Stimulated activated CD4-positive, alpha-beta T cell treated with anti-CD3 and anti-CD28 coated beads, Interleukin-4, amount 100 ng/mL, for 4 hours (primary cell): ENCODE data around the gene BBLN.
"Not testable (repeated sequence)": the region's sequence is repeated elsewhere in the genome, so short reads cannot be mapped to it uniquely, and the experiment has no call there.

ENCODE experiments used
- DNase-seq, 2 experiments: peaks; one replicate each; pipeline ENCODE4 v3.0.0-alpha.2; 2020

BBLN gene

GRCh38 chr9:128163523-128164306 lies 3.6 kb downstream of the BBLN start:
- DNase-seq = no peak

- DNase-seq = no peak
Measured at GRCh38 chr9:128164307-128164885, 4.3 kb downstream of the BBLN start.

DNA sequence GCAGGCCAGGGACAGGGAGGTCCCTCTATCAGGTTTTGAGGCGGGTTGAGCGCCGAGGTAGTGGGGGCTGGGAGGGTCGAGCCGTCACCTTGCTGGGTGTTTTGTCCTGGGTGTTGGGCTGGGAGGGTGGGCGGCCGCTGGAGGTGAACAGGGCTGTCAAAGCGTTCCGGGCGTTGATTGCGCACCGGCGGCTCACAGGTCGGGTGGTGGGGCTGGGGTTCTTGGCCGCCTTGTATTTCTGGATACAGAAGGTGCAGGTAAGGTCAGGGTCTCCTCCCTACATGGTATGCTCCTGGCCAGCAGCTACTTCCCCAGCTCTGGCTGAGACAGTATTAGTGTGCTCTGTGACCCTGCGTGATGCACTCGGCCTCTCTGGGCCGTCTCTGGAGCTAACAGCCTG lies 6.1 kb downstream of the BBLN start:
- DNase-seq = no peak

DNA sequence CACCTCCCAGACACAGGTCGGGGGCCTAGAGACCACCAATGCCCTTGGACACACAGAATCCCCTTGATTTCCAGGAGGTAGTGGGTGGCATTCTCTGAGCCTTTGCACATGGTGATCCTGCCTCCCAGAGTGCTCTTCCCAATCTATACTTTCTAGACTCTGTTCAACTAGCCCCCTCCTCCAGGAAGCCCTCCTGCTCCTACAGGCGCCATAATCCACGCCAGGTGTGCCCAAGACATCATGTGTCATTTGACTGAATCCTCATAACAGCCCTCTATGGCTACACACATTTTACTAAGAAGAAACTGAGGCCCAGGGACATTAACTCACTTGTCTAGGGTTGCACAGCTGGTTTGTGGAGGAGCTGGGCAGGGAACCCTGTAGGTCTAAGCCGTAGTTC lies 7.1 kb downstream of the BBLN start:
- DNase-seq = no peak

GRCh38 chr9:128168731-128169308 lies 8.8 kb downstream of the BBLN start:
- no peak for DNase-seq

DNA sequence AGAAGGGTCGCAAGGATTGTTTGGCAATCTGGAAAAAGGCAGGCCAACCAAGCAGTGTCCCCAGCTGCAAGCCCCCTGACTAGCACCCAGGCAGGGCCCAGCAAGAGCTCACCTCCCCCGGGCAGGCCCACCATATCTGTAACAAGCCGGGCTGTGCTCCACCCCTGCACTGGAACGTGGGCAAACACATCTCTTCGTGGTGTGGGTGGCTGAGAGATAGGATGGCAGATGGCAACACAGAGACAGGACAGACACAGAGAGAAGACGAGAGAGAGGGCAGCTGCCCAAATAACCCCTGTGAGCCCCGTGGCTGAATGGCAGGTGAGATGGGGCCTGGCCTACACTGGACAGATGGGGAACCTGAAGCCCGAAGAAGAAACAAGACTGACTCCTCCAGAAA lies 9.4 kb downstream of the BBLN start:
- DNase-seq = no peak

DNA sequence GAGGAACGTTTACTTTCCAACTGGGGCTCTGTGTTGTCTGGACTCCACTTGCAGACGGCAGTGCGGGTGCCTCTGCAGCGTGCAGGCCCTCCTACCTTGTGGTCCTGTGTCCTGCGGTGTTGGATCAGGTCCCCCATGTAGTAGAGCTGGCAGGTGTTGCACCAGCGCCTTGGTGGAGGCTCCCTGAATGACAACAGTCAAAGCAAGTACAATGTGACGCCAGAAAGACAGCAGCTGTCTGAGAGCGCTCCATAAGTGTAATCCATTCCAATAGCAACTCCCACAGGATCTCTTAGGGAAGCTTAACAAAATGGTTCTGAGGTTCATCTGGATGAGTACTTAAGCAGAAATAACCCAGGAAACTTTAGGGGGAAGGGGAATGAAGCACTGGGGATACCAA lies 9.9 kb downstream of the BBLN start:
- DNase-seq = no peak

DNA sequence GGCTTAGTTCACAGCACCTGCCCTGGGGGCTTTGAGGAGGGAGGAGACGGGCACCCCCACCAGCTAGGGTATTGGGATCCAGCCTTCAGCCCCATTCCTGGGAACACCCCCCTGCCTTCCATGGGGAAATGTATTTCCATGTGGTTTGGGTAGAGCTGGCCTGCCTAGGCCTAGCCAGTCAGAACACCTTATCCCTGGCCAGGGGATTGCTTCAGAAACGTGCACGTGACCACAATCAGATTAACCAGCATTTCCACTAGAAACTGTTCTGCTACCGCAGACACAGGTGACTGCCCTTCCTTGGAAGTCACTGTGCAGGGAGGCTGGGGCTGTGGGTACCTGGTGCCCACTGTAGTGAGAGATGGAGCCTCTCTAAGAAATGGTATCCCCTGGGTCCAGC lies 14.0 kb downstream of the BBLN start:
- no peak for DNase-seq

- DNase-seq = no peak
Measured at GRCh38 chr9:128175102-128175563, 15.1 kb downstream of the BBLN start.

DNA sequence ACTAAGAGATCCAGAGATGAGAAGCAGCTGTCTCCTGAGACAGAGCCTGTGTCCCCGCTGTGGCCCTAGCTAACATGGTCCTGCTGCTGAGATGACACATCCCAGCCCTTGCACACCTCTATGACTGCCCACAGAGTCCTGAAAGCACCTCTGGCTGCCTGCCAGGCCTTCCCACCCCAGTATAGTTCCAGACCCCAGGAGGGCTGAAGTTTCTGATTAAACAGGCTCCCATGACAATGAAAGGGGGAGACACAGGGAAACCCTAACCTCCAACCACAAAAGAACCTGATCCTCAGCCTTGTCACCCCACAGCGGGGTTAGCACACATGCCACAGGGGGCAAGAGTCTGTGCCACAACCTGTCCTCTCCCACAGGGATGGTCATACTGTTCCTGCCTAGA lies 15.7 kb downstream of the BBLN start:
- DNase-seq = no peak

- DNase-seq = no peak
Measured at GRCh38 chr9:128178806-128179431, 18.9 kb downstream of the BBLN start.

GRCh38 chr9:128180001-128180400 lies 19.9 kb downstream of the BBLN start:
- DNase-seq = no peak

DNA sequence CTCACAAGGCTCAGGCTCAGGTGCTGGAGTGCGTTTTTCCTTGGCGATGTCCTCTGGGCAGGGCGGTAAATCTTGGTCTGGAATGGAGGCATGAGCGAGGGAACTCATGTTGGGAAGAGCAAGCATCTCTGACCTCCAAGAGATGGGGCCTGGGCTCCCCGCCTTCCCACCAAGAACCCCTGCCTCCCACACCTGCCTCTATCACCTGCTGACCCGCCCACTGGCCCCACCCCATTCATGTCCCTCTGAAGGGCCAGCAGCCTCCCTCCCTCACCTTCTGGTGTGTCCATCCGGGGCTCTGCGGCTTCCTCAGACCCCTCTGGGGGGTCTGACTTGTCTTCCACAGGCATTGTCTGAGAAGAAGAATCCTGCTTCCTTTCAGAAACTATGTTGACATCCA lies 20.4 kb downstream of the BBLN start:
- DNase-seq = no peak

- DNase-seq = not testable (repeated sequence)
Measured at GRCh38 chr9:128181480-128181879, 21.4 kb downstream of the BBLN start.

DNA sequence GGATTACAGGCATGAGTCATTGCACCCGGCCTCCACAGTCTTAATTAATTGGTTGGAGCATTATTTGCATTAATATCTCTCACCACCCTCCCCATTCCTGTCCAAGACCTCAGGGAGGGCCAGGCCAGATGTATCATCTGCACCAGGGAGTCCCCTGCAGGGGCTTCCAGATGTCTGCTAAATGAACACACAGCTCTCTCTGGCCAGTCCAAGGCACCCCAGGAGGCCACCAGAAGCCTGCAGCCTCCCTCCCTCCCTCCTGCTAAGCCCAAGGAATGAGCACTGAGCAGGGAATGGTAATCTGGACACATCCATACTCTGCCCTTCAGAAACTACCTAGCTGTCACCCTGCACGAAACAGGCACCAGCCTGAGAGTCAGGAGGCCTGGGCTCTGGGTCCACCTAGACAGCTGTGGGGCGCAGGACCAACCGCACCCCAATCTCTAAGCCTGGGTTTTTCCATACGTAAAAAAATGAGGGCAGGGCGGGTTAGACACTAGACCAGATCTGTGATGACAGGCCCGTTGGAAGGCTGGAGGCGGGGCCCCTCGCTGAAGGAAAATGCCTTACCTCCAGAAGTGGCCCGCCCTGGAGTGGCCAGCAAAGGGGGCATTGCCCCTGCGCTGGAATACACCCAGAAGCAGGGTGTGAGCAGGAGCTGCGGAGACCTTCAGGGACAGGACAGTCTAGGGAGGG lies 23.0 kb downstream of the BBLN start:
- DNase-seq = no peak

DNA sequence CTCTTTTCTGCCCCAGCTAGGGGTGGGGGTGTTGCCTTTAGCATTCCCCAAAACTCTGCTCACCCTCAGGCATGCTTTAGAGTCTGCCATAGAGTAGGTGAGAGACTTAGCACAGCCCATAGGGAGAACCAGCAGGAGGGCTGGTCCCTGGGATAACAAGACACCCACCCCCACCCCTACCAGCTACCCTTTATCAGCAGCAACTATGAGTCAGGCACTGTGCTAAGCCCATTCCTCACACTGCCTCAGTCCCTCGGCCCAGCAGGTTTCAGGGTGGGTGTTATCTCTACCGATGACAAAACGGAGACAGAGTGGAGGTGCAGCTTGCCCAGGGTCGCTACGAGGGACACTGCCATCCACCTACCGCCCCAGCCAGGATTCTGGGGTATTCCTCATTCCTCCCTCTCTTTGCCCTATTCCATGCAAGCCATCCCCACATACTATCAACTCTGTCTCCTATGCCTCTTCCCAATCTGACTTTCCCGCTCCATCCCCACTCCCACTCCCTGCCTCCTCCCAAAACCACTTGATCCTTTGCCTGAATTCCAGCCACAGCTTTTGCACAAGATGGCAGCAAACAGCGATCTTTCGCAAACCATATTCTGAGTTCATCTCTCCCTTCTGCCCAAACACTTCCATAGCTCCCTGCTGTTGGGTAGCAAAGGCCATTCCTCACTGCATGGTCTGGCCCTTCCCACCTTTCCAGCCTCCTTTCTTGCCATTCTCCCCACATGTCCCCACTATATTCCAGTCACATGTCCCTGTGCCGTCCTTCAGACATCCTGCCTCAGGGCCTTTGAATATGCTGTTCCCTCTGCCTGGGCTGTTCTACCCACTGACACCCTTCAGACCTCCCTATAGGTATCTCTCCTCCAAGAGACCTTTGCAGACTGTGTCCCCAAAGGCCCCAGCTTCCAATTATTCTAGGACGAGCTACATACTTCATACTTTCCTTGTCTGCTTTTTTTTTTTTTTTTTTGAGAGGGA lies 26.2 kb downstream of the BBLN start:
- no peak for DNase-seq

- no peak for DNase-seq
Measured at GRCh38 chr9:128187361-128187760, 27.3 kb downstream of the BBLN start.

DNA sequence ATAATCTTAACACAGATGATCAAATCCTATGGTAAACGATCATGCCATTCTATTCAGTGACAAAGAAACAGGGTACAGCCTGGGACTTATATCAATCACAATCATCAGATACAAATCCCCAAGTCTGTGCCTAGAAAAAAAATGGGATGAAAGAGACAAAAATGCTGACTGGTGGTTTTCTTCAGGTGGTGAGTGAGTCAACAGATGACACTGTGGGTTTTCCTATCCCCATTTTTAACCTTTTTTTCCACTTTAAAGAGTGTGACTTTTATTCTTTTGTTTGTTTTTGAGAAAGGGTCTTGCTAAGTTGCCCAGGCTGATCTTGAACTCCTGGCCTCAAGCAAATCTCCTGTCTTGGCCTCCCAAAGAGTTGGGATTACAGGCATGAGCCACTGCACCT lies 28.1 kb downstream of the BBLN start:
- no peak for DNase-seq

DNA sequence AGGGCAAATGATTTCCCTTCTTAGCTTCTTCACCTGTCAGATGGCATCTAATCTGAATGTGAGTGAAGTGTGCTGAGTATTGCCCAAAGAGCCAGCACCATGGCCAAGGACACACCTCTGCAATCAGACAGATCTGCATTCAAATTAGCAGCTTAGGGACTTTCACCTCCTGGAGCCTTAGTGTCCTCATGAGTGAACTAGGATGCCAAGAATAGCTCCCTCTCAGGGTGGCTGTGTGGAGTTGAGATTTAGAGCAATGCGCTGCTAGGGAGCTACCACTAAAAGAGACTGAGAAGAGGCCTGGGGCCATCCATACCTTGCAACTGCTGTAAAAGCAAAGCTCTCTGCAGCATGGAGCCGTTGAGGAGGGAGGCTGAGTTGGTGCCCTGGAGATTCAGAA lies 29.9 kb downstream of the BBLN start:
- DNase-seq = no peak

DNA sequence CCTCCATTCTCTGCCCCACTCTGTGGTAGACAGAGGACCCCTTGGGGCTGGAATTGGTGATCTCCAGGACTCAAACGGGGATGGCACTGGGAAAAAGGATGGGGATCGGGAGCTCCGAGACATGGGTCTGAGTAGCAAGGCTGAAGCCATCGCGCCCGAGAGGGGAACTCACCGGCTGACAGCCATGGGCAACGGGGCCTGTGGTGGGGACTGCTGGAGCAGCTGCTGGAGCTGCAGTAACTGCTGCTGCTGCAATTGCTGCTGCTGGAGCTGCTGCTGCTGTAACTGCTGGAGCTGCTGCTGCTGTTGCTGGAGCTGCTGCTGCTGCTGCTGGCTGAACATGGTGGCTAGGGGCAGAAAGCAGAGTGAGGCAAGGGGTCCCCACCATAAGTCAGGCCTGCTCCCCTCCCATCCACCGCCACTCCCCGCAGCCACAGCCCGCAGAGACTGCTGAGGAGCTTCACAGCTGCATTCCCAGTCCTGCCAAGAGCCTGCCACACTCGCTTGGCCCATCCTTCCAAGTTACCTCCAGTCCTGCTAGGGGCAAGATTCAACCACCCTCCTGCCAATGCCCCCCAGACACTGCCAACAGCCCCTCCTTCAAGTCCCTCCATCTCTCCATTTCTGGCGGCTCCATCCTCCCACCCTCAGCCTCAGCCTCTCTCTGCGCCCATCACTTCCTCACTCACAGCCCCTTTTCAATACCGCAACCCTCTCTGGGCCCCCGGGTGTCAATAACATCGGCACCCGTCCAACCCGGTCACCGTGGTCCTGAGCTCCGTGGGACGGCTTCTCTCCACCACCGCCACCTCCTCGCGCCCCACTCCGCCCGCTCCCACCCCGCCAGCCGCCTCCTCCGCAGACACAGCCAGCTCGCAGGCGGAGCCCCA lies 30.7 kb downstream of the BBLN start:
- no peak for DNase-seq
